Tongue (tissue), 3 donors: ENCODE data around the gene ITPR2. TPM values are rescaled to one million over a fixed set of nuclear protein-coding genes. Genes with fewer than 3 reads are reported as not detected.

Experiments used
- DNase-seq: peaks from one replicate; pipeline ENCODE4 v3.0.0-alpha.2; 2015
- small RNA-seq: library from RNA; depleted of rRNA; stranded (forward); fragments of <200 nt; gene quantifications from one replicate; pipeline ENCODE3, GENCODE V24; 2014; ENCODE audit warnings: low replicate concordance
- total RNA-seq: library from RNA; depleted of rRNA; stranded (reverse); fragments of >200 nt; gene quantifications from one replicate; pipeline ENCODE4 v1.2.3, GENCODE V29; 2014

The ITPR2 gene
- total RNA-seq, 1 donor from 2014 or later, result 31.4 TPM

- no peak for DNase-seq
Observed at GRCh38 chr12:26292596-26292995, 540.4 kb downstream of the ITPR2 start.

- no peak for DNase-seq
Observed at GRCh38 chr12:26290565-26290964, 542.4 kb downstream of the ITPR2 start.

GRCh38 chr12:26287671-26288381, 545.2 kb downstream of the ITPR2 start:
- DNase-seq, result peak; percentile 67

Small RNA genes lying within 50 kb of the gene (small RNA-seq; reads per million reads assigned to genes)
- not detected for gene RNA5SP354

Other genes starting within 250 kb of the ITPR2 start
- 19.3 TPM for gene INTS13, start 104.8 kb upstream of the ITPR2 start, total RNA-seq
- 83.6 TPM for gene FGFR1OP2, start 105.3 kb upstream of the ITPR2 start, total RNA-seq
- gene TM7SF3, start 181.2 kb upstream of the ITPR2 start, total RNA-seq, result 50.9 TPM
- 57.6 TPM for gene MED21, start 189.4 kb upstream of the ITPR2 start, total RNA-seq
- not detected for gene C12orf71, start 249.4 kb upstream of the ITPR2 start, total RNA-seq